IPS-20b (cell line): Measurements from ENCODE around the gene SMAD3.

Experiments
- H3K27ac ChIP-seq: one replicate; pipeline ENCODE4 v1.5.1; 2013; ENCODE audit warnings: low read length
- H3K27me3 ChIP-seq: 2 replicates; pipeline ENCODE4 v1.6.1; 2013; ENCODE audit warnings: mild to moderate bottlenecking, low read length, inconsistent platforms; ENCODE audit not compliant: insufficient read depth
- H3K36me3 ChIP-seq: 2 replicates; pipeline ENCODE4 v1.6.1; 2013; ENCODE audit warnings: low read depth, mild to moderate bottlenecking, inconsistent platforms, low read length, moderate library complexity; ENCODE audit not compliant: insufficient read depth
- H3K4me1 ChIP-seq: 2 replicates; pipeline ENCODE4 v1.6.1; 2013; ENCODE audit warnings: mild to moderate bottlenecking, control low read depth, inconsistent platforms, low read length, moderate library complexity; ENCODE audit not compliant: insufficient read depth
- H3K4me3 ChIP-seq: 2 replicates; pipeline ENCODE4 v1.5.1; 2013; ENCODE audit warnings: mild to moderate bottlenecking, low read length, inconsistent platforms
- H3K9ac ChIP-seq: 2 replicates; pipeline ENCODE4 v1.6.1; 2013; ENCODE audit warnings: low read depth, mild to moderate bottlenecking, inconsistent platforms, low read length, moderate library complexity
- H3K9me3 ChIP-seq: 2 replicates; pipeline ENCODE4 v1.6.1; 2013; ENCODE audit warnings: mild to moderate bottlenecking, low read depth, low read length, inconsistent platforms; ENCODE audit not compliant: insufficient read depth

Gene SMAD3

GRCh38 chr15:67180514-67181191 lies 115.3 kb downstream of the SMAD3 start:
- Histone ChIP-seq H3K27ac (no peak overlapping the region), H3K27me3 (no peaks in the 10 kb centered on the region), H3K9me3 (no peaks in the 10 kb centered on the region), H3K4me3 (no peak overlapping the region), H3K36me3 (no peaks in the 10 kb centered on the region), H3K4me1 (peaks cover 8% of the 10 kb centered on the region; the same call in 1 of the 2 replicates), H3K9ac (no peak overlapping the region)

- no peak overlapping the region for H3K9ac ChIP-seq
- no peaks in the 10 kb centered on the region for H3K9me3 ChIP-seq
- H3K27ac ChIP-seq, result no peak overlapping the region
- peaks cover 7% of the 10 kb centered on the region; the same call in 1 of the 2 replicates for H3K4me1 ChIP-seq
- no peaks in the 10 kb centered on the region for H3K27me3 ChIP-seq
- no peaks in the 10 kb centered on the region for H3K36me3 ChIP-seq
- H3K4me3 ChIP-seq, result no peak overlapping the region
These were observed 115.8 kb downstream of the SMAD3 start for GRCh38 chr15:67181221-67181639.

- Histone ChIP-seq H3K36me3 (peaks cover under 1% of the 10 kb centered on the region), H3K9ac (no peak overlapping the region), H3K4me3 (no peak overlapping the region), H3K27ac (no peak overlapping the region), H3K27me3 (no peaks in the 10 kb centered on the region), H3K9me3 (no peaks in the 10 kb centered on the region), H3K4me1 (no peaks in the 10 kb centered on the region)
These were observed 118.2 kb downstream of the SMAD3 start for GRCh38 chr15:67183443-67184169.

GRCh38 chr15:67184208-67184925 lies 119.0 kb downstream of the SMAD3 start:
- Histone ChIP-seq H3K9me3 (no peaks in the 10 kb centered on the region), H3K27me3 (no peaks in the 10 kb centered on the region), H3K36me3 (peaks cover 8% of the 10 kb centered on the region), H3K4me3 (no peak overlapping the region), H3K4me1 (no peaks in the 10 kb centered on the region), H3K27ac (no peak overlapping the region), H3K9ac (no peak overlapping the region)

GRCh38 chr15:67185051-67185450 lies 119.6 kb downstream of the SMAD3 start:
- no peak overlapping the region for H3K9ac ChIP-seq
- H3K27ac ChIP-seq, result no peak overlapping the region
- H3K4me1 ChIP-seq, result no peaks in the 10 kb centered on the region
- H3K27me3 ChIP-seq, result no peaks in the 10 kb centered on the region
- H3K36me3 ChIP-seq, result peaks cover 15% of the 10 kb centered on the region
- H3K9me3 ChIP-seq, result no peaks in the 10 kb centered on the region
- no peak overlapping the region for H3K4me3 ChIP-seq

GRCh38 chr15:67185621-67186225 lies 120.3 kb downstream of the SMAD3 start:
- H3K27ac ChIP-seq, result no peak overlapping the region
- no peak overlapping the region for H3K9ac ChIP-seq
- H3K4me1 ChIP-seq, result no peaks in the 10 kb centered on the region

DNA sequence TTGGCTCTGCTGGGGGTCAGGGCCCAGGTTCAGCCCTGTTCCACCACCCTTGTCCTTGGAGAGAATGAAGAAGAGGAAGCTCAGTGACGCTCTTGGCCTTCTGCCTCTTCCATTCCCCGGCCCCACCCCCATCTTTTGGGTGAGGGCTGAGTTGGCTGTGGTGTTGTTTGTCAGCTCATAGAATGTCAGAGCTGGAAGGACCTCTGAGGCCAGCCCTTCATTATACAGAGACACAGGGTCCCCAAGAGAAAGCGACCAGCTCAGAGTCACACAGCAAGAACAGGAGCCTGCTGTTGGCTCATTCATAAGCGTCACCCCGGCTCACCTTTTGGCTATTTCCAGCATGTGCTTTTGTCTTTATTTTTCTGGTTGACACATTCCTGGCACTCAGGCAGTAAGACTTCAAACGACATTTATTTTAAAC lies 120.8 kb downstream of the SMAD3 start:
- Histone ChIP-seq H3K27me3 (no peaks in the 10 kb centered on the region), H3K4me1 (no peaks in the 10 kb centered on the region), H3K27ac (no peak overlapping the region), H3K36me3 (peaks cover 22% of the 10 kb centered on the region), H3K9me3 (no peaks in the 10 kb centered on the region), H3K4me3 (no peak overlapping the region), H3K9ac (no peak overlapping the region)

More at GRCh38 chr15:67185621-67186225, 120.3 kb downstream of the SMAD3 start:
- H3K27me3 ChIP-seq, result no peaks in the 10 kb centered on the region
- H3K36me3 ChIP-seq, result peaks cover 21% of the 10 kb centered on the region
- no peaks in the 10 kb centered on the region for H3K9me3 ChIP-seq
- no peak overlapping the region for H3K4me3 ChIP-seq

DNA sequence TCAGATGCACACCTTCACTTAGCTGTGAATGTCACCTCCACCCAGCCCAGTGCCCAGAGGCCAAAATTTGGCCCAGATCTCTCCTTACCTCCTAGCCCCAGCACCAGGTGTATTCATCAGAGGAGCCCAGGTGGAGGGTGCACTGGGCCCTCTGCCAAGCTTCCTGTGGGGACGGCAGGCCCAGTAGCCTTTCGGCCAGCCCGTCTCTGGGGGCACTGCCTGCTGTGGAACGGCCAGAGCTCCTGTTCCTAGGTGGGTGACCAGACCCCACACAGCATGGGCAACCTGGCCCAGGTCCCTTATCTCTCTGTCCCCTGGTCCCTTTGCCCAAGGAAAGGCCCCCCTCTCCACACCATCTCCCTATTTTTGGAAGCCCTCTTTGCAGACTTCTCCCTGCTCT lies 121.3 kb downstream of the SMAD3 start:
- no peak overlapping the region for H3K9ac ChIP-seq
- H3K27me3 ChIP-seq, result no peaks in the 10 kb centered on the region
- H3K4me3 ChIP-seq, result no peak overlapping the region
- peaks cover 27% of the 10 kb centered on the region for H3K36me3 ChIP-seq
- H3K9me3 ChIP-seq, result no peaks in the 10 kb centered on the region
- no peak overlapping the region for H3K27ac ChIP-seq
- H3K4me1 ChIP-seq, result no peaks in the 10 kb centered on the region

DNA sequence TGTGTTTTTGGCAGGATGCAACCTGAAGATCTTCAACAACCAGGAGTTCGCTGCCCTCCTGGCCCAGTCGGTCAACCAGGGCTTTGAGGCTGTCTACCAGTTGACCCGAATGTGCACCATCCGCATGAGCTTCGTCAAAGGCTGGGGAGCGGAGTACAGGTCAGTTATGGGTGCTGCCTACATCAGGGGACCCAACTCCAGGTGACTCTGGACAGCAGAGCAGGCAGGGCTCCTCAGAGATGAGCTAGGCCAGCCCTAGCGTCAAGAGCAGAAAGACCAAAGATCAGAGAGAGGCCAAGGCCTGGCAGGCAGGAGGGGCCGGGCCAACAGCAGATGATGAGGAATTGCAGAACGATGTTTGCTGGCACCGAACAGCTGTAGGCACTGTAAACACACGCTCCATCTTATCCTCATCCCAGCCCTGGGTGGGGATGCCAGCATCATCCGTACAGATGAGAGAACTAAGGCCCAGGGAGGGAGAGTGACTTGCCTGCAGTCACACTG lies 122.0 kb downstream of the SMAD3 start:
- no peaks in the 10 kb centered on the region for H3K4me1 ChIP-seq
- peaks cover 27% of the 10 kb centered on the region for H3K36me3 ChIP-seq
- H3K27me3 ChIP-seq, result no peaks in the 10 kb centered on the region
- H3K27ac ChIP-seq, result no peak overlapping the region
- no peaks in the 10 kb centered on the region for H3K9me3 ChIP-seq
- no peak overlapping the region for H3K4me3 ChIP-seq
- H3K9ac ChIP-seq, result no peak overlapping the region

DNA sequence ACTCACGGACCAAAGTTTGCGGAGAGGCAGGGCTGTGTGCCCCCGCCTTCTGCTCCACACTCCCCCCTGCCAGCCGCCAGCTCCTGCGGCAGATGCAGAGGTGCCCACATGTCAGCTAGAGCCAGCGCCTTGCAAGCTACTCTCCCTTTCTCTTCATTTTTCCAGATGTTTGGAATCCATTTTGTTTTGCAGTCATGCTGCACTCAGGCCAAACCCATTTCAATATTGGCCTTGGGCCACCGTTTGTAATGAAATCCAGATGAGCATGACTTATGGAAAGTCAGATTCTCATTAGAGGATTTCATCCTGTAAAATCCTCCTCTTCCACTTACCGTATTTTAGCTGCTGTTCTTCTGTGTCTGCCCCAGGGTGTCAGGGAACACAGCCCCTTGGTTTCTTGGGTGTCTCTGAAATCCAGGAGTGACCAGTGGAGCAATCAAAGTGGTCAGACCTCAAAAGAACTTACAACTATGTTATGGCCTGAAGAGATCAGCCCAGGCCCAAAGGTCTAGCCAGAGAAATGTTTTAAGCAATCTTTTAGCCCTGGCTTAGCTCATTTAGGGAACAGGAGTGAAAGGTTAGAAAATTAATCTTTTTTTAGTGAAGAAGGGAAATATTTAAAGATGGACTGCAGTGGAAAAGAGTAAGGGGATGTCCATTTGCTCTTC lies 123.3 kb downstream of the SMAD3 start:
- Histone ChIP-seq H3K9ac (no peak overlapping the region), H3K27ac (no peak overlapping the region), H3K4me3 (no peak overlapping the region), H3K9me3 (no peaks in the 10 kb centered on the region), H3K36me3 (peaks cover 27% of the 10 kb centered on the region), H3K27me3 (no peaks in the 10 kb centered on the region), H3K4me1 (no peaks in the 10 kb centered on the region)
